B cell (primary cell): Measurements from ENCODE around the gene HES5.

Source experiments
- CTCF ChIP-seq: fragments of 200-600 bp; IDR thresholded peaks from one replicate; pipeline ENCODE4 v1.8.0; 2022; ENCODE audit warnings: antibody characterized with exemption, mild to moderate bottlenecking
- EZH2 ChIP-seq: IDR thresholded peaks from 2 replicates; pipeline ENCODE4 v1.6.1; 2012; ENCODE audit warnings: borderline replicate concordance, low read depth, mild to moderate bottlenecking, moderate library complexity, low read length; ENCODE audit not compliant: insufficient read depth, poor library complexity, severe bottlenecking

- no peak for TF ChIP-seq CTCF
- TF ChIP-seq EZH2: no peak
These were observed 19.5 kb downstream of the HES5 start for GRCh38 chr1:2510366-2511155.
